Measurements from ENCODE around the gene OOSP4A.

The OOSP4A gene

GRCh38 chr11:59963733-59964132 is at the start of gene OOSP4A:
TSS of gene OOSP4A (plus strand) at chr11:59964033. CDS start at chr11:59964033, 0 bp downstream.
- DNase-seq = no peak

- DNase-seq = no peak
Observed at GRCh38 chr11:59918480-59918879, 45.4 kb upstream of the OOSP4A start.

- peak; percentile 72 for DNase-seq
Observed at GRCh38 chr11:59918987-59919589, 44.7 kb upstream of the OOSP4A start.

- peak; percentile 3 for DNase-seq
Observed at GRCh38 chr11:59923813-59924212, 40.0 kb upstream of the OOSP4A start.

- DNase-seq = no peak
Observed at GRCh38 chr11:59931688-59932087, 32.1 kb upstream of the OOSP4A start.

GRCh38 chr11:59938132-59938531 is 25.7 kb upstream of the OOSP4A start, which contains the start of gene OOSP1:
TSS of gene OOSP1 (plus strand) at chr11:59938432. CDS start at chr11:59938455, 23 bp downstream.
- no peak for DNase-seq

GRCh38 chr11:59938718-59939117 is 25.1 kb upstream of the OOSP4A start:
- no peak for DNase-seq

- DNase-seq = no peak
Observed at GRCh38 chr11:59939482-59939881, 24.4 kb upstream of the OOSP4A start.

GRCh38 chr11:59941091-59941490 is 22.7 kb upstream of the OOSP4A start:
- DNase-seq = no peak

- no peak for DNase-seq
Observed at GRCh38 chr11:59943997-59944714, 19.7 kb upstream of the OOSP4A start.

- DNase-seq = no peak
Observed at GRCh38 chr11:59944720-59945119, 19.1 kb upstream of the OOSP4A start.

- DNase-seq = no peak
Observed at GRCh38 chr11:59953463-59954218, 10.2 kb upstream of the OOSP4A start.

GRCh38 chr11:59954219-59954847 is 9.5 kb upstream of the OOSP4A start:
- DNase-seq = no peak

GRCh38 chr11:59957094-59957493 is 6.7 kb upstream of the OOSP4A start:
- no peak for DNase-seq

- no peak for DNase-seq
Observed at GRCh38 chr11:59960502-59961381, 3.1 kb upstream of the OOSP4A start.

GRCh38 chr11:59962107-59962482 is 1.7 kb upstream of the OOSP4A start:
- DNase-seq = no peak

GRCh38 chr11:59965424-59965823 is 1.6 kb downstream of the OOSP4A start:
- DNase-seq = no peak

- no peak for DNase-seq
Observed at GRCh38 chr11:59966201-59966600, 2.4 kb downstream of the OOSP4A start.

GRCh38 chr11:59967677-59968394 is 4.0 kb downstream of the OOSP4A start:
- no peak for DNase-seq

GRCh38 chr11:59968395-59968783 is 4.6 kb downstream of the OOSP4A start:
- no peak for DNase-seq

- DNase-seq = no peak
Observed at GRCh38 chr11:59973097-59973496, 9.3 kb downstream of the OOSP4A start.
